ENCODE results near the gene TRAIP.

Gene TRAIP

DNA sequence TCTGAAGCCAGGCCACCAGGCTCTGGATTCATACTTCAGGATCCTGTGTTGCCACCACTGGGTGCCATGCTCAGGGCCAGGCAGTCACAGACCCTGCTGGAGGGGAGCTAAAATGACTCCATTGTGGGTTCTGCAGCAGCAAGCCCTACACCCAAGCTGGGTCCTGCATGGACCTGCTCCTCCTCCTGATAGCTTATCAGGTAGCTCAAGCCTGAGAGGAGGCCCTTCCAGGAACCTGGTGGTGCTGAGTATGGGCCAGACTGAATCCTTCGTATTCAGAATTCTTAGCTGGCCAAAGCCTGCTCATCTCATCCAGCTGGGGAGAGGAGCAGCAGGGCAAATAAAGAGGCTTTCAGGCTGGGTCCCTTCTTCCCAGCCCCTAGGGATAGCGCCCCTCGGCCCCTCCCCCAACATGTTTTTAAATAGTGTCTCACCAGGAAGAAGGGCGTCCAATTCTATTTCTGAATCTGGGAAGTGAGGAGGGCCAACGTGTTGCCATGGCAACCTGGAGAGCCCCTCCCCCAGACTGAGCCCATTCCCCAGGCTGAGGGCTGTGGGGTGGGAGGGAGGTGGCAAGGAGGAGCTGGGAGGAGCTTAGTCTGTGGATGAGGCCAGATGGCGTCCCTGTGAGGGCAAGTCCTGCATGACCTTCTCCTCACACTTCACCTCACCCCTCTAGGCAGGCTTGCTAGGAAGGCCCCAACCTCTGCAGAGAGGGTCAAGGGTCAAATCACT lies 24.4 kb upstream of the TRAIP start:
- Histone ChIP-seq H3K4me3 (replicated peaks; ENCODE audit: low read depth, low read length) (no peak overlapping the region), H3K27me3 (replicated peaks; ENCODE audit: control insufficient read depth, insufficient read depth, low read length) (no peaks in the 10 kb centered on the region; the same call in 1 of the 2 replicates), H3K36me3 (ENCODE audit: control insufficient read depth, insufficient read depth, low read length) (no peaks in the 10 kb centered on the region)
- no peak for DNase-seq (ENCODE audit: extremely low read depth, insufficient read length)
- TF ChIP-seq, protein P1, sequence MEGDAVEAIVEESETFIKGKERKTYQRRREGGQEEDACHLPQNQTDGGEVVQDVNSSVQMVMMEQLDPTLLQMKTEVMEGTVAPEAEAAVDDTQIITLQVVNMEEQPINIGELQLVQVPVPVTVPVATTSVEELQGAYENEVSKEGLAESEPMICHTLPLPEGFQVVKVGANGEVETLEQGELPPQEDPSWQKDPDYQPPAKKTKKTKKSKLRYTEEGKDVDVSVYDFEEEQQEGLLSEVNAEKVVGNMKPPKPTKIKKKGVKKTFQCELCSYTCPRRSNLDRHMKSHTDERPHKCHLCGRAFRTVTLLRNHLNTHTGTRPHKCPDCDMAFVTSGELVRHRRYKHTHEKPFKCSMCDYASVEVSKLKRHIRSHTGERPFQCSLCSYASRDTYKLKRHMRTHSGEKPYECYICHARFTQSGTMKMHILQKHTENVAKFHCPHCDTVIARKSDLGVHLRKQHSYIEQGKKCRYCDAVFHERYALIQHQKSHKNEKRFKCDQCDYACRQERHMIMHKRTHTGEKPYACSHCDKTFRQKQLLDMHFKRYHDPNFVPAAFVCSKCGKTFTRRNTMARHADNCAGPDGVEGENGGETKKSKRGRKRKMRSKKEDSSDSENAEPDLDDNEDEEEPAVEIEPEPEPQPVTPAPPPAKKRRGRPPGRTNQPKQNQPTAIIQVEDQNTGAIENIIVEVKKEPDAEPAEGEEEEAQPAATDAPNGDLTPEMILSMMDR (IDR thresholded peaks at IDR 0.05; ENCODE audit: insufficient read depth, low read length, poor library complexity, severe bottlenecking), result no peak

DNA sequence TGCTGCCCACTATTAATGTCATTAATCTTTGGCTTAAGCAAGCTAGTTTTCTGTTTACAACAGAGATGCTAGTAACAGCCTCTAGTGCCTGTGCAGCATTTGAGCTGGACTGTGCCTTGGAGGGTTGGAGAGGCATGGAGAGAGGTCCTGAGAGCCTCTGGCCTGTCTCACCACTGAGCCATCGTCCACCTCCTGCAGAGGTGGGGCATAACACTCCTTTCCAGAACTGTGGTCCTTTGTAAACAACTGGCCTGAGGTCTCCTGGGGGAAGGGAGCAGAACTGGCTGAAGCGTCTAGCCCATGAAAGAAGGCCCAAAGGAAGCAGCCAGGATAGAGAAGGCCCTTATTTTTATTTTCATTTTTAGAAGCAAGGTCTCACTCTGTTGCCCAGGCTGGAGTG lies 23.4 kb upstream of the TRAIP start:
- TF ChIP-seq, protein P1 (IDR thresholded peaks at IDR 0.05; ENCODE audit: insufficient read depth, low read length, poor library complexity, severe bottlenecking), result no peak
- no peak overlapping the region for H3K4me3 ChIP-seq (replicated peaks; ENCODE audit: low read depth, low read length)
- DNase-seq (ENCODE audit: extremely low read depth, insufficient read length), result no peak
- no peaks in the 10 kb centered on the region for H3K36me3 ChIP-seq (ENCODE audit: control insufficient read depth, insufficient read depth, low read length)
- H3K27me3 ChIP-seq (replicated peaks; ENCODE audit: control insufficient read depth, insufficient read depth, low read length), result no peaks in the 10 kb centered on the region; the same call in 1 of the 2 replicates

DNA sequence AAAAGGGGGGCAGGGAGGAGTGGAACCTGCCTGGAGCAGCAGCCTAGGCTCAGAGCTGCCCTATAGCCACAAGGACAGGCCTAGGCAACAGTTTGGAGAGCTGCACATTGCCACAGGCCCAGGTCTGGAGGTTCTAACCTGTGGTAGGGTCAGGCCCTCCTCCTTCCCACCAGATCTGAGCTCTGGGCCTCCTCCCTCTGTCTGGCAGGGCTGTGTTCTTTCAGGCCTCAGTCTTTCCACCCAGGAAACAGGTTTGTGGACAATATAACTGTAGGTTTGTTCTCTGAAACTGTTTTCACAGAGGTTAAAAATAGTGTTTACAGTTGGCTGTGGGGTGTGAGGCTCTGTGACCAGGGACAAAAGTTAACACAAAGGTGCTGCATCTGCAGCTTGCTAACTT lies 22.3 kb upstream of the TRAIP start:
- TF ChIP-seq, protein P1 (IDR thresholded peaks at IDR 0.05; ENCODE audit: insufficient read depth, low read length, poor library complexity, severe bottlenecking), result no peak
- Histone ChIP-seq H3K36me3 (ENCODE audit: control insufficient read depth, insufficient read depth, low read length) (no peaks in the 10 kb centered on the region), H3K4me3 (replicated peaks; ENCODE audit: low read depth, low read length) (no peak overlapping the region), H3K27me3 (replicated peaks; ENCODE audit: control insufficient read depth, insufficient read depth, low read length) (no peaks in the 10 kb centered on the region; the same call in 1 of the 2 replicates)
- no peak for DNase-seq (ENCODE audit: extremely low read depth, insufficient read length)

DNA sequence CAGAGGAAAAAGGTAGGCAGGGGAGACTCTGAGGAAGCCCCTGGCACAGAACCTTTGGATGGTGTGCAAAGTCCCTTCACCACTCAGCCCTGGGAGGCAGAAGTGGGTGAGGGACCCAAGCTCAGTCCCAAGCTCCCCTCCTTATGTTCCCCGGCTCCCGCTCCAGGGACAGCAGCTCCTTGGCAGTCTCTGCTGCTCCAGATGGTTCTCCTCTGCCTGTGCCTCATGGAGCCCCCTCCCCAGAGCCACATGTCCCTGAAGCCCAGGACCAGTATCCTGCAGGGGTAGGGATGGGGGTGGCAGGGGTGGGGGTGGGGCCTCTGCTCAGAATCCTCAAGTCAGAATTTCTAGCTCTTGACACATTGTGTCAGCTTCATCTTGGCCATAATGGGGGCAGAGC lies 21.4 kb upstream of the TRAIP start:
- Histone ChIP-seq H3K36me3 (ENCODE audit: control insufficient read depth, insufficient read depth, low read length) (no peaks in the 10 kb centered on the region), H3K27me3 (replicated peaks; ENCODE audit: control insufficient read depth, insufficient read depth, low read length) (no peaks in the 10 kb centered on the region; the same call in 1 of the 2 replicates), H3K4me3 (replicated peaks; ENCODE audit: low read depth, low read length) (no peak overlapping the region)
- DNase-seq (ENCODE audit: extremely low read depth, insufficient read length), result no peak
- TF ChIP-seq, protein P1 (IDR thresholded peaks at IDR 0.05; ENCODE audit: insufficient read depth, low read length, poor library complexity, severe bottlenecking), result no peak

DNA sequence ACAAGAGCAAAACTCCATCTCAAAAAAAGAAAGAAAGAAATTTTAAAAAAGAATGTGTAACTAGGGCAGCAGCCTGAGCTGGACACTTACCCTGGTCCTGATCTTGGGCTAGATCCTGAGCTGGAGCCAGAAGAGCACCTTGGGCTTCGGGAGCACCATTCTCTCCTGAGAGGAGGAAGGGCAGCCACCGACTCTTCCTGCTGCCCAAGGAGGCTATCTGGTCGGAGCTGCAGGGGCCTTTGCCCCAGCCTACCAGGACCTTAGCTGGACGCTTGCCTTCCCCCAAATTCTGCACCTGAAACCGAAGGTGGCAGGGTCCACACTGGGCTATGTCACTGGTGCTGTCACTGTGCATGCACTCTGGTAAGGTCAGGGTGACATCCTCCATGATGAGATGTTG lies 20.2 kb upstream of the TRAIP start:
- no peak for DNase-seq (ENCODE audit: extremely low read depth, insufficient read length)
- no peaks in the 10 kb centered on the region; the same call in 1 of the 2 replicates for H3K27me3 ChIP-seq (replicated peaks; ENCODE audit: control insufficient read depth, insufficient read depth, low read length)
- TF ChIP-seq, protein P1 (IDR thresholded peaks at IDR 0.05; ENCODE audit: insufficient read depth, low read length, poor library complexity, severe bottlenecking), result no peak
- H3K4me3 ChIP-seq (replicated peaks; ENCODE audit: low read depth, low read length), result no peak overlapping the region
- H3K36me3 ChIP-seq (ENCODE audit: control insufficient read depth, insufficient read depth, low read length), result no peaks in the 10 kb centered on the region
